ENCODE data around the gene FAM89B.

GRCh38 chr11:65577756-65578109 is 5.4 kb downstream of the FAM89B start:
- TF ChIP-seq CTCF (conservative IDR thresholded peaks at IDR 0.05 in 1 of 2, IDR thresholded peaks at IDR 0.05 in 1 of 2; ENCODE audit: extremely low read depth in 1 of 2, insufficient read depth in 1 of 2, low read depth in 1 of 2, low read length in 2 of 2) (no peak), EZH2 (IDR thresholded peaks at IDR 0.05; ENCODE audit: borderline replicate concordance, low read length) (no peak)

All from mammary epithelial cell (primary cell).